Ishikawa (cell line): ENCODE data around the gene NAT16.

Experiments used
- CEBPB ChIP-seq: IDR thresholded peaks from 2 replicates; pipeline ENCODE4 v1.6.1; 2012
- CREB1 ChIP-seq: IDR thresholded peaks from 2 replicates; pipeline ENCODE4 v1.6.1; 2012; ENCODE audit warnings: low read depth
- EGR1 ChIP-seq: IDR thresholded peaks from 2 replicates; pipeline ENCODE4 v1.6.1; 2012
- EP300 ChIP-seq: IDR thresholded peaks from 2 replicates; pipeline ENCODE4 v1.6.1; 2012; ENCODE audit warnings: borderline replicate concordance
- FOXM1 ChIP-seq: IDR thresholded peaks from 2 replicates; pipeline ENCODE4 v1.6.1; 2012; ENCODE audit warnings: low read depth, borderline replicate concordance
- MAX ChIP-seq: IDR thresholded peaks from 2 replicates; pipeline ENCODE4 v1.6.1; 2012
- NFIC ChIP-seq: IDR thresholded peaks from 2 replicates; pipeline ENCODE4 v1.6.1; 2012
- RAD21 ChIP-seq: IDR thresholded peaks from 2 replicates; pipeline ENCODE4 v1.6.1; 2012; ENCODE audit warnings: low read depth
- REST ChIP-seq: IDR thresholded peaks from 2 replicates; pipeline ENCODE4 v1.6.1; 2012; ENCODE audit warnings: low read depth, mild to moderate bottlenecking
- TAF1 ChIP-seq: IDR thresholded peaks from 2 replicates; pipeline ENCODE4 v1.6.1; 2012; ENCODE audit warnings: low read depth, mild to moderate bottlenecking
- TCF12 ChIP-seq: IDR thresholded peaks from 2 replicates; pipeline ENCODE4 v1.6.1; 2012; ENCODE audit warnings: low read depth
- TEAD4 ChIP-seq: IDR thresholded peaks from 2 replicates; pipeline ENCODE4 v1.6.1; 2012
- USF1 ChIP-seq: IDR thresholded peaks from 2 replicates; pipeline ENCODE4 v1.6.1; 2012
- YY1 ChIP-seq: IDR thresholded peaks from 2 replicates; pipeline ENCODE4 v1.6.1; 2012; ENCODE audit warnings: low read depth
- ZBTB7A ChIP-seq: IDR thresholded peaks from 2 replicates; pipeline ENCODE4 v1.6.1; 2012; ENCODE audit warnings: low read depth

NAT16 gene

GRCh38 chr7:101126651-101127459, 53.2 kb downstream of the NAT16 start, which contains the start of gene SERPINE1:
SERPINE1 (plus strand) TSS chr7:101127104; CDS start chr7:101128394, 1,290 bp downstream.
- peak; percentile 8 for TF ChIP-seq NFIC
- no peak for TF ChIP-seq TAF1
- no peak for TF ChIP-seq FOXM1
- TF ChIP-seq MAX: 0 out of 2 replicates have a peak, but pooled peaks have one; percentile 15
- 0 out of 2 replicates have a peak, but pooled peaks have one; percentile 26 for TF ChIP-seq USF1
- TF ChIP-seq REST: no peak
- TF ChIP-seq EP300: no peak
- TF ChIP-seq CEBPB: no peak
- 0 out of 2 replicates have a peak, but pooled peaks have one; percentile 46 for TF ChIP-seq ZBTB7A
- no peak for TF ChIP-seq EGR1
- TF ChIP-seq TEAD4: peak; percentile 1; the same call in 1 of the 2 replicates
- no peak for TF ChIP-seq YY1
- TF ChIP-seq TCF12: no peak
- no peak for TF ChIP-seq RAD21

- TF ChIP-seq USF1: peak; percentile 82
- peak; percentile 73 for TF ChIP-seq MAX
- TF ChIP-seq TCF12: no peak
- TF ChIP-seq NFIC: peak; percentile 56
These were observed 54.0 kb downstream of the NAT16 start for GRCh38 chr7:101125989-101126650.

GRCh38 chr7:101124376-101125056, 55.6 kb downstream of the NAT16 start:
- TF ChIP-seq USF1 (0 out of 2 replicates have a peak, but pooled peaks have one; percentile 12), MAX (no peak)

- TF ChIP-seq TAF1: no peak
- no peak for TF ChIP-seq FOXM1
- TF ChIP-seq CREB1: no peak
- TF ChIP-seq MAX: no peak
- TF ChIP-seq EP300: no peak
- TF ChIP-seq CEBPB: no peak
- no peak for TF ChIP-seq USF1
- TF ChIP-seq EGR1: no peak
- TF ChIP-seq NFIC: no peak
- no peak for TF ChIP-seq YY1
- TF ChIP-seq REST: no peak
- no peak for TF ChIP-seq TCF12
- TF ChIP-seq ZBTB7A: no peak
- TF ChIP-seq RAD21: no peak
These were observed 56.4 kb downstream of the NAT16 start for GRCh38 chr7:101123703-101124068.
